ENCODE data around the gene COPB2.

Gene COPB2

DNA sequence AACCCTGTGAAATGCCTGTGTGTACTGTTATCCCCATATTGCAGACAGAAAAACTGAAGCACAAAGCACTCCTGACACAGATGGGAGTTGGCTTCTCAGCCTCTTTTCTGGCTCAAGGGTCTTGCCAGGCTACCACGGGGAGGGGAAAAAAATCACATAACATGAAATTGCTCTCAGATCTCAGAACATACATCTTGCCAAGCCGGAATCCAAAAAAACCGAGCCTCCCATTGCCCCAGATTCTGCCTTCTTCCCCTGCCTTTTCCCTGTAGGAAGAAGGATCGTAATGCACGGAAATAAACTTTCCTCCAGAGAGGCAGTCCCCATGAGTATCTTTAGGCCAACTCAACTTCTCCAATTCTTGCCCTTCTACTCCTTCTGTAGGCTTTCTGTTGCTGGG, 62.2 kb downstream of the COPB2 start:
- DNase-seq = no peak

GRCh38 chr3:139326707-139327106, 62.7 kb downstream of the COPB2 start:
- DNase-seq = no peak

- no peak for DNase-seq
These were observed 63.3 kb downstream of the COPB2 start for GRCh38 chr3:139326131-139326530.

DNA sequence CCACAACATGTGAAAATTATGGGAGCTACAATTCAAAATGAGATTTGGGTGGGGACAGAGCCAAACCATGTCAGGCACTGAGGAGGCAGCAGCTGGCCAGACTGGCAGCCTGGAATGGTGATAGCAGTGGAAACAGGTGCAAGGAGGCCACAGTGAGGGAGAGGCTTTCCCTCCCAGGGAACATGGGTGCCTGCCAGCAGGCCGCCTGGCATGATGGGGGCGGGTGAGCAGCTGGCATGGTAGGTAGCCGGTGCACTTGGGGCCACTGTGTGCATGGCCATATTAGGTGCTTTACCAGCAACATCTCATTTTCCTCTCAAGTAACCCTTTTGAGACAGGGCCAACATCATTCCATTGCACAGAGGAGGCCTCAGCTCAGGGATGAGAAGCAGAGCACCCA, 63.9 kb downstream of the COPB2 start:
- no peak for DNase-seq

DNA sequence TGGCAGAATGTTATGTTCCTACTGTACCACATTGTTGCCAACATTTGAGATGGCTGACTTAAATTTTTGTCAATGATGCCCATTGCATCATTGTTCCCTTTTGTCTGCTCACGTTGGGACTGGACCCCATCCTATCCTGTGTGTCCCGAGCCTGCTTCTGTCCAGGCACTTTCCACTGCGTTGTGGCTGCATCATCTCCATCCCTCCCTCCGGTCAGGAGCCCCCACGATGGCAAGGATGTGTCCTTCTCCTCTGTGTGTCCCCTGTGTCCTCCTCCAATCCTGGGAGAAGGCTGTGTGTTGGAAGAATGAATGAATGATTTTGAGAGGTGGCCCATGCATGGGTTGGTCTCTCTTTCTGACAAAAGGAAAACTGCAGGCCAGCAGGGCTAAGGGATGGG, 65.0 kb downstream of the COPB2 start:
- DNase-seq = no peak

DNA sequence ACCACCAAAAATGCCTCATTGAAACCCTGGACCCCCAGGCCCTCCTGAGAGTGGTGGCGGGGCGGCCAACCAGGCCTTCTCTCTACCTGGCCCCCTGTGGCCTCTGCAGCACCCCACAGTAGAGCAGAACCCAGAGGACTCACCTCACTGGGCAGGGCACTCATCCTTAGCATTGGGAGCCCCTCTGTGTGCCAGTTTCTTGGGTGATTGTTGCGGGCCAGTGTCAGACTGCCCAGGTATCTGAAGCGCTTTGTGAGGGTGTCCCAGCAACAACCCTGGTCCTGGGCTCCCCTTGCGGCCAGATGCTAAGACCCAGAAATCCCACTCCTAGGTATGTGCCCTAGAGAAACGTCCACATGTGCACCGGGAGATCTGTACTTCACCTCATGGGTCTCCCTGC, 66.3 kb downstream of the COPB2 start:
- DNase-seq = no peak

GRCh38 chr3:139322346-139322745, 67.1 kb downstream of the COPB2 start:
- DNase-seq = no peak

DNA sequence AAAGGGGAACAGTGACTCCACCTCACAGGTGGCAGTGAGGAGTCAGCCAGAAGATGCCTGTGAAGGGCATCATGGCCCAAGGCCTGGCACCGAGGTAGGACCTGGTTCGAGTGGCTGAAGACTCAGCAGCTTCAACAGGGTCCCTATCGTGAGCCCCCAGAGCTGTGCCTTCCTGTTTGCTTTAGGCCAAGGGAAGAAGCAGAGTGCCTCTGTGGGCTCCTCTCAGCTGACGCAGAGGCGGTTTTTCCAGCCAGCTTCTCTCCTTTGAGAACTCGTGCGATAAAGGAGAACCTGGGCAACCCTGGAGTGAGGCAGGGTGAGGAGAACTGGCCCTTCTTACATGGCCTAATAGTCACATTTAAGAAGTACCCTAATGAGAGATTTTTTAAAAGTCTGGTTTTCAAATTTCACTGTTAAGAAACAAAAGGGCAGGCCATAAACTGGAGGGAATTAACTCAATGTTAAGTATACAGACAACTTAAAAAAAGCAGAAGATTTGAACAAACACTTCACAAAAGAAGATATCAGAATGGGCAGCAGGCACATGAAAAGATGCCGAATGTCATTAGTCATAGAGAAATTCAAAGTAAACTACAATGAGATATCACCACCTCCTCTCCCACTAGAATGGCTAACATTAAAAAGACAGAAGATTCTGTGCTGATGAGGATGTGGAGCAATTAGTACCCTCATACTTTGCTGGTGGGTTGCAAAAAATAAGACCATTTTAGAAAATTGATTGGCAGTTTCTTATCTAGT, 68.7 kb downstream of the COPB2 start:
- no peak for DNase-seq

DNA sequence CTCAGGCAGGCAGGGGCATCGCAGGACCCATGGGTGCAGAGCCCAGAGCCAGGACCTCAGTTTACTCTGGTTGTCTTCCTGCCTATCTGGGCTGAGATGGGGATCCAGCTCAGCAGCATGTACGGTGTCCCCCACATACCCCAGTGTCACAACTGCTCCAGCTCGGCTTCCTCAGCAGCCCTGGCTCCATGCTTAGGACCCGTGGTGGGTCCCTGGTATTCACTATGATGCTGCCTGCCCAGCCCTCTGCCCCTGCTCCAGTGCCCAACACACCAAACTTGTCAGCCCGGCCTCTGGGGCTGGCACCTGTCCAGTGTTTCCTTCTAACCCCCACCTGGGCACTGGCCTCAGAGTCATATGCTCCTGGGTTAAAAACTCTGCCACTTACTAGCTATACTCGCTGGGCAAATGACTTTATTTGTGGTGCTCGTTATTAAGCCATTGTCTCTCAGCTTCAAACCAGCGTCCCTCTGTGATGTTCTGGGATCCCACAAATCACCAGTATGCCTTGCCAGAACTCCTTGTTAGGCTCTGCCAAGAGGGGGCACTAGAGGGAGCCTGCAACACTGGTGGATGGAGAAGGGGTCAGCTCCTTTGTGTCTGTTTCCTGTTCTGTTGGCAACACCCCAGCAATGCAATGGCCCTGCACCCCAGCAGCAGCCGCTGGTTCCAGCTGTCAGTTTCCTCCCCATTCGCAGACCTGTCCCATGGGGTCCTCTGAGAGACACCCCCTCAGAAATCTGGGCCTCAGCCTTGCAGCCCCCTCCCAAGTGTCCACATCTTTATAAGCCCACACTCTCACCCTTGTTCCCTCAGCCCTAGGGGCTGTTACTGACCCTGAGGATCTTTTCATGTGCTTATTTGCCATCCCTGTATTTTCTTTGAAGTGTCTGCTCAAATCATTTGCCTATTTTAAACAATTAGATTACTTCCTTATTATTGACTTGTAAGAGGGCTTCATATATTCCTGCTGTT, 69.7 kb downstream of the COPB2 start:
- DNase-seq = no peak

GRCh38 chr3:139318826-139319225, 70.6 kb downstream of the COPB2 start:
- DNase-seq = no peak

DNA sequence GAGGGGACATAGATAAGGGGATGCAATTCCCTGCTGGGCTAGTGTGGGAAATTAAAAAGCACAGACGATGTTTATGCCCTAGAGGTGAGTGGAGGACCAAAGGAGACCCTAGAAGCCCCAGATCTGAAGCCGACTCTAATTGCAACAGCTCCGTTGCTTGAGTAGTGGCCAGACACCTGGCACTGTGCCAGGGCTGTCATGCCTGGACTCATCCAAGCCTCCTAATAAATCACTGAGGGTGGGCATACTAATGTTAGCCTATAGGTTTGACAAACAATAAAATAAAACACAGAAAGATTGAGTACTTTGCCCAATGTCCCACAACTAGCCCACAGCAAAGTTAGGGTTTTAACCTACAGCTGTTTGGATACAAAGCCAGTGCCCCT, 71.0 kb downstream of the COPB2 start:
- DNase-seq = no peak

GRCh38 chr3:139317660-139318430, 71.6 kb downstream of the COPB2 start:
- no peak for DNase-seq

GRCh38 chr3:139317215-139317614, 72.2 kb downstream of the COPB2 start:
- DNase-seq = no peak

DNA sequence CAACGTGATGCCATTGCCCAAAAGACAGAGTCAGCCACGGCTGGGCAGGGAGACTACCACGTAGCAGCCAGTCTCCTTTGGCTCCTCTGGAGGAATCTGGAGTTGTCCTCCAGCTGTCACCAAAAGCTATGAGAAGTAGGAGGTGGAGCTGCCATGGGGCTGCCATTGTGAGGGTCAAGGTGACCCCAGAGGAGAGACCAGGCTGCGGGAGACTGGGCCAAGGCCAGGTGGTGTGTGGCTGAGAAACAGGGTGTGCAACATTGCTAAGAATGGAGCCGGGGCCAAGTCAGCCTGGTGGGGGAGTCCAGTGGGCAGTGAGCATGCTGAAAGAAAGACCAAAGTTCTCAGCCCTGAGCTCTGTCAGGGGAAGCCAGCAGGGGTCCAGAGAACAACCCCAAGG, 75.5 kb downstream of the COPB2 start:
- DNase-seq = no peak

DNA sequence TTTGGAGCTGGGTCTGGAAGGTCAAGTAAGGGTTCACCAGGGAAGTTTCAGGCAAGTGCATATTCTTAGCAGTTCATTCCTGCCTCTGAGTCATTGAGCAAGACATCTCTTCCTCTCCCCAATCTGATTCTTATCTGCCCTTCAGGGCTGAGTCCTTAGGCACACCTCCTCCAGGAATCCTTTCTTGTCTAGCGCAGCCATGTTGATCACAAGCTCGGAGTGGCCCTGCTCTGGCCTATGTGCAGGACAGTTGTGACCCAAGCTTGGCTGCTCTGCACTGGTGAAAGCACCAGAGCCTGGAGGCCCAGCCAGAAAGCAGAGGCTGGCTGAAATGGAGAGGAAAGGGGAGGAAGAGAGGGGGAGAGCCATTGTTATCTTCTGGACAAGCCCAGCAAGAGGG, 76.5 kb downstream of the COPB2 start:
- no peak for DNase-seq

GRCh38 chr3:139312416-139312815, 77.0 kb downstream of the COPB2 start:
- no peak for DNase-seq

GRCh38 chr3:139311557-139311956, 77.9 kb downstream of the COPB2 start:
- no peak for DNase-seq

GRCh38 chr3:139310474-139310933, 78.9 kb downstream of the COPB2 start:
- DNase-seq = no peak

DNA sequence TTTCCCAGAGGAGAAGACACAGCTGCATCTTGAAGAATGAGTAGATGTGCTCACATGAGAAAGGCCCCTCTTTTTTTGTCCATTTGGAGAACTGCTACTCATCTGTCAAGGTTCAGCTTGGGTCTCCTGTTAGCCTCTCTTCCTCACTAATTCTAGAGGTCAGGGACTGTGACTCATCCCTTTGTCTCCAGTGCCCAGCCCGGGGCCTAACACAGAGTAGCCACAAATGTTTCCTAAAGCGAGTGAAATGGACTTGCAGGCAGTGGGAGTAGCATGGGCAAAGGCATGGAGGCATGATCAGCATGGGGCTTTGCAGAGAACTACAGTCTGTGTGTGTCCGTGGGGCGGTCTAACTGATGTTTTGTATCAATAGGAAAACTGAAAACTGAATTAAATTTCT, 79.6 kb downstream of the COPB2 start:
- DNase-seq = no peak

DNA sequence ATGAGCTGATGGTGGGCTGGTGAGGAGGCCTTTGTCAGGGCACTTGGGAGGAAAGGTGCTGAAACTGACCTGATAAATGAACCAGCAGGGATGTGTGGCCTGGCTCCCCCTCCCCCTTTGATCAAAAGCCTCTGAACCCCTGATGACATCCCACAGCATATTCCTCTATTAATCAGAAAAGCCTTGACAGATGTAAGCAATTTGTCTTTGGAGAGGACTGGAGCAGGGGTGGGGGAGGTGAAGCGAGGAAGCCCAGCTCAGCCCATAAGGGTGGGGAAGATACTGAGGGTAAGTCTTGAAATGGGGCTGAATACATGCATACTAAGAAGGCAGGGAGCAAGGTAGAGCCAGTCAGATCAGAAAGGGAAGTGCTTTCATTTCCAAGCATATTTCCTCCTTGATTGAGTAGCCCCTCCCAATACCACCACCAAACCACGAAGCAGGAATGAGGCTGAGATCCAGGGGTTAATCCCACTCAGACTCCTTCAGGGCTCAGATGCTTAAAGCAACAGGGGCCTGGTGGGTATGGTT, 80.3 kb downstream of the COPB2 start:
- no peak for DNase-seq

DNA sequence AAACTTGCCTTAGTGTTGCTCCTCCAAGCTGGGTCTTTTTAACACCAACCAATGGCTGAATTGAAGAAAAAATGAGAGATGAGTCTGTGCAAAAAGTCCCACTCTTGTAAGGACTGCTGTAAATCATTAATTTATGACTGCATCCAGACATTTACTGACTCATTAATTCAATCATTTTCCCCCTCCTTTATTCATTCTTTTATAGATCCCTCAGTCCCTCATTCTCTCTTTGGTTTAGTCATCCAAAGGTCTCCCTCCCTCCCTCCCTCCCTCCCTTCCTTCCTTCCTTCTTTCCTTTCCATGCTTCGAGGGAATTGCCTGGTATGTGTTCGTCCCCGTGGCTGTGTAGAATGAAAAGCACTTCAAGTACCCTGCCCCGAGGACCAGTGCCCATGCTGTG, 80.9 kb downstream of the COPB2 start:
- DNase-seq = no peak

GRCh38 chr3:139307601-139308555, 81.6 kb downstream of the COPB2 start:
- no peak for DNase-seq
